Stimulated activated CD8-positive, alpha-beta memory T cell treated with anti-CD3 and anti-CD28 coated beads, Interleukin-12 subunit alpha, Interleukin-12 subunit beta, amount 100 ng/mL, for 24 hours (primary cell): ENCODE measurements around the gene PUM1.

Source experiments
- DNase-seq: peaks from one replicate; pipeline ENCODE4 v3.0.0-alpha.2; 2020; ENCODE audit errors: extremely low read depth

The PUM1 gene

DNA sequence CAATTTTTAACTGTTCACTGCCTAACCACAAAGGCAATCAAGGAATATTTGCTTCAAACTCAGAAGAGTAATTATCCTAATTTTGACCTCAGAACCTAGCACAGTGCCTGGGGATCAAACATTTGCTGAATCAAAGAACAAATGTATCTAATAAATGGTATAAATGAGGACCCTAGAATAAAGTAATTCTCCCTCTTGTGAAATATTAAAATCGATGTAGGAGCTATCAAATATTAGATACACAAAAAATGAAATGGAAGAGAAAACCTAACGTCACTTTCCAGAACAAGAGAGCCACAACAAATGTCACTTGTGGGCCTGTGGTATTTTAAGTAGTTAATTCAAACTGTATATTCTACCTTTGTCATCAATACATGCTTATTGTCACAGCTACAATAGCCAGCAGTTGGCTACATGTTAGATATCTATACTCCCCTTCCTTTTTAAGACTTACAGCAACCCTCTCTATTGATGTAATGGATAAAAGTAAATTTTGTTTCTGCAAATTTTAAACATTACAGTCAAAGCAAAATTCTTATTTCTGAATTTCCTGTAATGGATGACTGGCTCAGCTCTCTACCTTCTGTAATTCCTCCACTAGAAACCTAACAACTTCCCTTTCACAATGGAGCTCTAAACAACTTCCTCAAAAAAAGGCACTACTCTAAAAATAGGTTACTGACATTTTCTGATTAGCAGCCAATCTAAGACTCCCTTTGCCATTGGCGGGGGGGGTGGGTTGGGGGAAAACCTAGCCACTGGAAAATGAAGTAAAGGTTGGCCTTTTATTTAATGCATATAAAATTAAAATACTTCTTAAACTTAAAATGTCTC lies 37.6 kb downstream of the PUM1 start:
- no peak for DNase-seq

DNA sequence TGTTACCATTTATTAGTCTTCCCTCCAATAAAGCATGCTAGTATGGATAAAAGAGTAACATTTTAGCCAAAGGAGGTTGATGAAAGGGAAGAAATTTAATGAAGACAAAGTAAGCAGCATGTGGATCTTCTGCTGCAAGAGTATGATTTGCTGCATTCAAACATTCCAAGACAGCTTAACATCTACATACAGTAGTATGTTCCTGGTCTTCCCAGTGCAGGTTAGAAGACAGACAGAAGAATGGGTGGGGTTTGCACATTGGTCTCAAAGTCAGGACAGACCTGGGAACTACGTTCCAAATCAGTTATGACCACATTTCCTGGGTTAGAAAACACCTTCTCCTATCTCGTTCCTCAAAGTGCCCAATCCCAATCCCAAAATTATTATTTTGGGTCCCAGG lies 43.3 kb downstream of the PUM1 start:
- DNase-seq = no peak

DNA sequence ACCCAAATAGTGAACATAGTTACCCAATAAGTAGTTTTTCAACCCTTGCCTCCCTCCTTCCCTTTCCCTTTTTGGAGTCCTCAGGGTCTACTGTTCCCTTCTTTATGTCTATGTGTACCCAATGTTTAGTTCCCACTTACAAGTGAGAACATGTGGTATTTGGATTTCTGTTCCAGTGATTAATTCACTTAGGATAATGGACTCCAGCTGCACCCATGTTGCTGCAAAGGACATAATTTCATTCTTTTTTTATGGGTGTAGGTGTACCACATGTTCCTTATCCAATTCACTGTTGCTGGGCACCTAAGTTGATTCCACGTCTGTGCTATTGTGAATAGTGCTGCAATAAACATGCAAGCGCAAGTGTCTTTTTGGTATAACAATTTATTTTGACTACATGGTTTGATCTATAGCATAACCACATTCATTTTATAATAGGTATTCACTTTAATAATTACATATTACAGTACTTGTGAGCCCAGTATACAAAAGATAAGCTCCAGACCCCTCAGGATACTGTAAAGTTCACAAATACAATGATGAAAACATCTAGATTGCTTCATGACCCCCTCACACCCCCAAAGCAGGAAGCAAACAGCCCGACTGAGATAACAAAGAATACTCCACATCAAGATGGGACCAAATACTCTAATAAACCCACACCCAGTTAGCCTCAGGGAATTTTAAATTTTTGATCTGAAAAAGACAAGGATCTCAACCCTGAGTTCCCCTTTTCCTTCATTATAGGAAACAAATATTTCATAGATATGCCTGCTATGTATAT lies 45.3 kb downstream of the PUM1 start:
- no peak for DNase-seq

DNA sequence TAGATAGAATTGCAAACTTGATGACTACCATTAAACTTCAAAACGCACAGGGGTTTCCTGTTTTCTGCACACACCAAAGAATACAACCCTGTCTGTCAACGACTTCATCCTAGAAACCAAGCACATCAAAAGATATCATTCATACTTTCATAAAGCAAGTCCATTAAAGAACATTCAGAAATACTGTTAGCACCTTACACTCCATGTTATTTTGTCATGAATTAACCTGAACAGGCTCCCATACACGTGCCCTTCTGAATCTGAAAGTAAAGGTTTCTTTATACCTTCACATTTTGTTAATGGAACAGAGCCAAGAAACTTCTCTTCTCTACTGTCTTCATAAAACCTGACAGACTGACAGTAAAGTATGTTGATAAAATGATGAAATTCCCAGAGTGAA lies 46.1 kb downstream of the PUM1 start:
- DNase-seq = no peak

DNA sequence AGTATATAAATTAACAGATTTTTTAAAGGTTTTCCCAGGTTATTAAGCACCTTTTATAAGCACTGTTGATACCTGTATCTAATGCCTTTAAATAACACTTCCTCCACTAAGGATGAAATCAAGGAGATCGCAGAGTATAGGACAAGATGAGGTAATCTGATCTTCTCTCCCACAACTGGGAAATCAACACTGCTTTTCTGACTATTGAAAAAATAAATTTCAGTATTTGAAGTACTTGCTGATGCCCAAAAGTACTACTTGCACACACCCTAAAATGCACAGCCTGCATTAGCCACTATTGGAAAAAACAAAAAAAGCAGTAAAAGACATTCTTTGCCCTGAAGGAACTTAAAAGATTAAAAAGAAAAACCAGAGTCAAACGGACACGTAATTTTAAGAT lies 48.6 kb downstream of the PUM1 start:
- no peak for DNase-seq

DNA sequence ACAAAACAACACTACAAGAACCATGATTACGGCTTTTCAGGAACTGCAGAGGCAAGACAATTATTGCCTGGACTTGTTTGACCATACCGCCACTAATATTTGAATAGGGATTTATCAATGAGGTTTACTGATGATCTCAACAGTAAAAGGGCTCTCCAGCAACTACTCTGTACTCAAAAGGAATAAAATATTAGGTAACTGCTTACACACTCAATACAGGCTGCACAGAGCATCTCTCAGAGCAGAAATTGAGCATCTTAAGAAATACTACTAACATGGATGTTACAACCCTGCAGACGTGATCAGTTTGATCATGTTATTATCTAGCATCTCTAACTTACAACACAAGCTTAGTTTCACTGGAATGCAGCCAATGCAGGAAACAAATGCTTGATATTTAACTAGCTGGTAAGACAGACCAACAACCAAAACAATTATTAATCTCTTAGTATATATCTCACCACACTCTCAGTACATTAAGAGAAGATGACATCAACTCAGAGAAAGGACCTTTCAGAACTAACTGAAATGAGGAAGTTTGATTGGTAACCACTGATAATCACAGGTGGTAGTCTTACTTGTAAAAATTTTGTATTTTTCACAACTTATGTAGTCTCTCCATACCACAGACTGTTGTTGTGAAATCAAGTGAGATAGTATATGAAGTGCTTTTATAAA lies 52.2 kb downstream of the PUM1 start:
- DNase-seq = no peak

- no peak for DNase-seq
These were observed 53.1 kb downstream of the PUM1 start for GRCh38 chr1:31012210-31012924.

- no peak for DNase-seq
These were observed 53.8 kb downstream of the PUM1 start for GRCh38 chr1:31011719-31012118.

GRCh38 chr1:31010086-31010989 lies 55.2 kb downstream of the PUM1 start:
- peak; percentile 8 for DNase-seq

DNA sequence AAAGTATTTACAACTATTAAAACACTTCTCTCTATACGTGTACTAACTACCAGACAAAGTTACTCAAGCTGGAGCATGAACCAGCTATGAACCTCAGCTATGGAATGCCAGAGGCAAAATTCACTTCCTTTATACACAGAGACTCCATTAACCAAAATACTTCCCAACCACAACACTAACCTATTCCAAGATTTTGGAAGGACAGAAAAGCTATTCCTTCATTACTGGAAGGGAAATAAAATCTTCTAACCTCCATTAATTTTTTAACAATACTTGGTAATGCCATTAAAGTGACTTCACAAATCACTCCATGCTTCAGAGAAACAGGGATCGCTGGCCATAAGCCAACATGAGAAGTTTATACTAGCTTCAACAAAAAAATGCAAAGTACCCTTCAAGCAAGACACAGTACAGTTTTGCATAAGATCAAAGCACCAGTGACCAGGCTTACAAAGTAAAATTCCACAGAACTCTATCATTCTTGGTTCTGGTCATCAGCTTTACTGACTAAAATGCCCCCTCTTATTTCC lies 58.0 kb downstream of the PUM1 start:
- no peak for DNase-seq

GRCh38 chr1:31006747-31007146 lies 58.8 kb downstream of the PUM1 start:
- DNase-seq = no peak

DNA sequence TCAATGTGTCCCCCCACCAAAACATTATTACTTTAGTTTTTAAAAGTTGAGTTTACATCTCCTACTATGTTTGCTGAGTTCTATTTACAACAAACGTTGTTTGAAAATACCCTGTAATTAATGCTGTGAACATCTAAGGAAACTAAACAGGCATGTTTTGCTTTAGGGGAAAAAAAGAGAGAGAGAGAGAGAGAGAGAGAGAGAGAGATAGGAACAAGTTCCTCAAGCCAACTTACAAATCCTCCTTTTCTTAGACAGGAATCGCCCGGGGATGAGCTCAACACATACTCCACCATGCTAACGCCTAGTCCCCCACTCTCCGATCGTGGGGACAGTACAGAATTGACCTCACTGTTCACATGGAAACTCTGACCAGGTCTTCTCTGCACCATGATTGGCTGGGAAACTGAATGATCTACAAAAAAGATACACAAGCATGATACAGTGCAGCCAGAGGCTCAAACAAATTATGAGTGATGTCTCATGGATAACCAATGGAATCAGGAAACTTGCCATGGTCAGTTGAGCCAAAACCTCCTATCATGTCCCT lies 59.8 kb downstream of the PUM1 start:
- DNase-seq = no peak

DNA sequence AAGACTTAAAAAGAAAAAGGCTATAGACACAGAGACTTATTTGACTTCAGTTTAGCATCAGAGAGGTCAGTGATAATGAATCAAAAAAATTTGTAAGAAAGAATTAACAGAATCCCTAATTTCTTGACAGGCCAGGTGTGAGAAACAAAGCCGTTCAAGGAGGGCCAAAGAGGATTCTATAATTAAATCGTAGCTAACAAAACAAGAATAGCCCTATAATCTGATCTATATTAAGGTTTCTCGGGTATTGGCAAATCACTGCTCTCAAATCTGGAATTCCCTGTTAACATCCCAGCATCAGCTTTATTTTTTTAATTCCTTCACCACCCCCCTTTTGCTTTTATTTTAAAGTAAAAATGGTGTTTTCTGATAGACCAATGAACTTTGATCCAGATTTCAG lies 60.3 kb downstream of the PUM1 start:
- DNase-seq = no peak

DNA sequence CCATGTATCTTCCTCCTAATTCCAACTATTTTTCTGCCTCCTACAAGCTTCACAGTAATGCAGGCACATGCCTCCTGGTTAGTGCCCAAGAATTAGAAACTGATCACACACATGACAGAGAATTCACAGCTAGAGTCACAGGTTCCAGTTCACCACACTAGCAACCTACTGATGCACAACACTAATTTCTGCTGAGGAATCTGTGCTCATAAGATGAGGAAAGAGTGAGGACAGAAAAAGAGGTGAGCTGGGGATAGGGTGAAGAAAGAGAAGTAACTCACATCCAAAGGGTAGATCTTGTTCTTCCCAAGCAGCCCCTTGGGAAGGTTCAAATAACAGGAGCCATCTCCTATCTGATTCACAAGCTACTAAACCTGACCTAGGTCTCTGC lies 61.3 kb downstream of the PUM1 start:
- no peak for DNase-seq

- DNase-seq = no peak
These were observed 61.8 kb downstream of the PUM1 start for GRCh38 chr1:31003613-31004230.

- DNase-seq = no peak
These were observed 65.2 kb downstream of the PUM1 start for GRCh38 chr1:31000301-31000700.

GRCh38 chr1:30998887-30999286 lies 66.6 kb downstream of the PUM1 start:
- DNase-seq = no peak

DNA sequence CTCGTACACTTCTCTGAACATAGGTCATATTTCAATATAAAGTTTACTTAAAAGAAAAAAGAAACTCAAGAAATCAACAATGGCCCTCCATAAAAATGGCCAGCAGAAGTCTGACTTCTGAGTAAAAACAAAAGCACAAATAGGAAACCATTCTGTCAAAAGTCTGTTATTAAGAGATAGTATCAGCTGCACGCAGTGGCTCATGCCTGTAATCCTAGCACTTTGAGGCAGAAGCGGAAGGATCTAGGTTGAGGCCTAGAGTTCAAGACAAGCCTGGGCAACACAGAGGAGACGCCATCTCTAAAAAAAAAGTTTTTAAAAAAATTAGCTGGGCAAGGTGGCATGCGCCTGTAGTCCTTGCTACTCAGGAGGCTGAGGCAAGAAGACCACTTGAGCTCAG lies 67.3 kb downstream of the PUM1 start:
- no peak for DNase-seq

GRCh38 chr1:30997463-30998057 lies 68.0 kb downstream of the PUM1 start:
- DNase-seq = no peak
